MM.1S (cell line): ENCODE data around the gene CCDC92B.

Experiments used
- DNase-seq: peaks from one replicate; pipeline ENCODE4 v3.0.0-alpha.2; 2015
- H2AFZ ChIP-seq: fragments of 300-600 bp; sonication (generic); 2 replicates; pipeline ENCODE4 v1.6.0; 2016; ENCODE audit warnings: antibody characterized with exemption, low read length
- H3F3A ChIP-seq: fragments of 300-600 bp; sonication (generic); 2 replicates; pipeline ENCODE4 v1.6.1; 2016; ENCODE audit warnings: mild to moderate bottlenecking, antibody characterized with exemption, low read length, moderate library complexity, mixed read lengths; ENCODE audit not compliant: insufficient read depth
- H3K27ac ChIP-seq: fragments of 300-600 bp; sonication (generic); 2 replicates; pipeline ENCODE4 v1.5.1; 2016; ENCODE audit warnings: mild to moderate bottlenecking, low read length
- H3K27me3 ChIP-seq: fragments of 300-600 bp; sonication (generic); replicated peaks from 2 replicates; pipeline ENCODE4 v1.6.0; 2016; ENCODE audit warnings: low read length; ENCODE audit not compliant: insufficient read depth
- H3K36me3 ChIP-seq: fragments of 300-600 bp; sonication (generic); replicated peaks from 2 replicates; pipeline ENCODE4 v1.6.1; 2016; ENCODE audit warnings: mild to moderate bottlenecking, low read length, mixed read lengths; ENCODE audit not compliant: insufficient read depth
- H3K4me1 ChIP-seq: fragments of 300-600 bp; sonication (generic); 2 replicates; pipeline ENCODE4 v1.6.1; 2016; ENCODE audit warnings: low read length, mixed read lengths
- H3K4me2 ChIP-seq: fragments of 300-600 bp; sonication (generic); 2 replicates; pipeline ENCODE4 v1.6.0; 2016; ENCODE audit warnings: low read depth, low read length
- H3K4me3 ChIP-seq: fragments of 300-600 bp; sonication (generic); 2 replicates; pipeline ENCODE4 v1.5.1; 2016; ENCODE audit warnings: low read length, mixed read lengths
- H3K79me2 ChIP-seq: fragments of 300-600 bp; sonication (generic); 2 replicates; pipeline ENCODE4 v1.6.1; 2016; ENCODE audit warnings: mixed run types, low read length, mixed read lengths
- H3K9ac ChIP-seq: fragments of 300-600 bp; sonication (generic); 2 replicates; pipeline ENCODE4 v1.6.1; 2016; ENCODE audit warnings: low read length, mixed read lengths
- H3K9me2 ChIP-seq: fragments of 300-600 bp; sonication (generic); replicated peaks from 2 replicates; pipeline ENCODE4 v1.6.1; 2016; ENCODE audit warnings: mild to moderate bottlenecking, low read length, mixed read lengths; ENCODE audit not compliant: insufficient read depth
- H3K9me3 ChIP-seq: fragments of 300-600 bp; sonication (generic); replicated peaks from 2 replicates; pipeline ENCODE4 v1.6.1; 2016; ENCODE audit warnings: mild to moderate bottlenecking, low read length, mixed read lengths; ENCODE audit not compliant: insufficient read depth
- H4K20me1 ChIP-seq: fragments of 300-600 bp; sonication (generic); 2 replicates; pipeline ENCODE4 v1.6.1; 2016; ENCODE audit warnings: mild to moderate bottlenecking, low read length, moderate library complexity, mixed read lengths; ENCODE audit not compliant: insufficient read depth
- CTCF ChIP-seq: fragments of 300-600 bp; sonication (generic); IDR thresholded peaks from 2 replicates; pipeline ENCODE4 v1.5.1; 2016; ENCODE audit warnings: antibody characterized with exemption, low read length, mixed read lengths
- EZH2 ChIP-seq: fragments of 300-600 bp; sonication (generic); optimal IDR thresholded peaks from 2 replicates; pipeline ENCODE3; 2017; ENCODE audit warnings: low read depth, mild to moderate bottlenecking, antibody characterized with exemption, low read length, mixed read lengths
- EZH2phosphoT487 ChIP-seq: fragments of 300-600 bp; sonication (generic); IDR thresholded peaks from 2 replicates; pipeline ENCODE4 v1.6.1; 2018; ENCODE audit warnings: antibody characterized with exemption, low read length

Gene CCDC92B

GRCh38 chr17:2777242-2777867, 27.9 kb upstream of the CCDC92B start:
- no peaks in the 10 kb centered on the region for H3K79me2 ChIP-seq
- H3K4me1 ChIP-seq: no peaks in the 10 kb centered on the region
- DNase-seq: no peak
- H3K9ac ChIP-seq: no peak overlapping the region
- no peak overlapping the region for H2AFZ ChIP-seq
- no peaks in the 10 kb centered on the region for H3K36me3 ChIP-seq
- H3K27me3 ChIP-seq: peaks cover 77% of the 10 kb centered on the region
- H3K4me3 ChIP-seq: no peak overlapping the region
- H3K4me2 ChIP-seq: no peak overlapping the region
- no peaks in the 10 kb centered on the region for H3F3A ChIP-seq
- H3K9me3 ChIP-seq: no peaks in the 10 kb centered on the region
- TF ChIP-seq EZH2: no peak
- no peak overlapping the region for H3K27ac ChIP-seq
- no peaks in the 10 kb centered on the region for H3K9me2 ChIP-seq
- no peaks in the 10 kb centered on the region for H4K20me1 ChIP-seq

- no peak for DNase-seq
- no peaks in the 10 kb centered on the region for H3K9me3 ChIP-seq
- H3F3A ChIP-seq: no peaks in the 10 kb centered on the region
- H2AFZ ChIP-seq: no peak overlapping the region
- H3K79me2 ChIP-seq: no peaks in the 10 kb centered on the region
- H3K9ac ChIP-seq: no peak overlapping the region
- no peak overlapping the region for H3K27ac ChIP-seq
- H3K27me3 ChIP-seq: peaks cover 79% of the 10 kb centered on the region
- no peak overlapping the region for H3K4me2 ChIP-seq
- H3K4me3 ChIP-seq: no peak overlapping the region
- no peaks in the 10 kb centered on the region for H3K36me3 ChIP-seq
- no peaks in the 10 kb centered on the region for H4K20me1 ChIP-seq
- H3K9me2 ChIP-seq: no peaks in the 10 kb centered on the region
- H3K4me1 ChIP-seq: no peaks in the 10 kb centered on the region
- no peak for TF ChIP-seq CTCF
- TF ChIP-seq EZH2: no peak
- TF ChIP-seq EZH2phosphoT487: no peak
Observed at GRCh38 chr17:2776589-2777241, 27.3 kb upstream of the CCDC92B start.

- H3K4me3 ChIP-seq: no peak overlapping the region
- H3K27me3 ChIP-seq: peaks cover 78% of the 10 kb centered on the region
- DNase-seq: no peak
- no peak overlapping the region for H3K27ac ChIP-seq
- H3K36me3 ChIP-seq: no peaks in the 10 kb centered on the region
- H3K9ac ChIP-seq: no peak overlapping the region
- no peaks in the 10 kb centered on the region for H4K20me1 ChIP-seq
- no peak overlapping the region for H2AFZ ChIP-seq
- no peaks in the 10 kb centered on the region for H3K79me2 ChIP-seq
- H3K4me1 ChIP-seq: no peaks in the 10 kb centered on the region
- no peak for TF ChIP-seq EZH2
- TF ChIP-seq CTCF: no peak
- TF ChIP-seq EZH2phosphoT487: no peak
- H3K9me3 ChIP-seq: no peaks in the 10 kb centered on the region
- no peaks in the 10 kb centered on the region for H3K9me2 ChIP-seq
- no peak overlapping the region for H3K4me2 ChIP-seq
- no peaks in the 10 kb centered on the region for H3F3A ChIP-seq
Observed at GRCh38 chr17:2775206-2775605, 25.8 kb upstream of the CCDC92B start.

GRCh38 chr17:2770129-2770528, 20.7 kb upstream of the CCDC92B start:
- no peak for DNase-seq
- TF ChIP-seq EZH2 (no peak), CTCF (no peak), EZH2phosphoT487 (no peak)
- no peaks in the 10 kb centered on the region for H3K79me2 ChIP-seq

More at GRCh38 chr17:2770129-2770528, 20.7 kb upstream of the CCDC92B start:
- Histone ChIP-seq H3K27ac (no peak overlapping the region), H3K4me3 (no peak overlapping the region), H3K9ac (no peak overlapping the region), H4K20me1 (no peaks in the 10 kb centered on the region), H3K4me1 (no peaks in the 10 kb centered on the region), H2AFZ (no peak overlapping the region), H3K9me2 (no peaks in the 10 kb centered on the region), H3K9me3 (no peaks in the 10 kb centered on the region), H3K36me3 (no peaks in the 10 kb centered on the region), H3K4me2 (no peak overlapping the region), H3F3A (no peaks in the 10 kb centered on the region), H3K27me3 (peaks cover 70% of the 10 kb centered on the region)
